HG02678 (cell line): ENCODE data around the gene ARPC5L.
"Not testable (repeated sequence)": the region's sequence is repeated elsewhere in the genome, so short reads cannot be mapped to it uniquely, and the experiment has no call there.

ENCODE experiments used
- ATAC-seq: cut with Tn5 transposase; IDR thresholded peaks from one replicate; pipeline ENCODE4 v1.9.1; 2021; ENCODE audit warnings: mild to moderate bottlenecking, moderate library complexity; ENCODE audit not compliant: unreplicated experiment

The ARPC5L gene

GRCh38 chr9:124861342-124862229 is at the start of gene ARPC5L, which contains the start of gene RPL35:
Gene ARPC5L, plus strand, starts transcription at chr9:124862130. Its CDS starts 7,161 bp downstream, at chr9:124869291.
Gene RPL35, minus strand, starts transcription at chr9:124861957. Its CDS starts 45 bp downstream, at chr9:124861912.
- ATAC-seq, result peak; percentile 94

- no peak for ATAC-seq
Measured at GRCh38 chr9:124812441-124812876, 49.5 kb upstream of the ARPC5L start.

- no peak for ATAC-seq
Measured at GRCh38 chr9:124813041-124813440, 48.9 kb upstream of the ARPC5L start.

DNA sequence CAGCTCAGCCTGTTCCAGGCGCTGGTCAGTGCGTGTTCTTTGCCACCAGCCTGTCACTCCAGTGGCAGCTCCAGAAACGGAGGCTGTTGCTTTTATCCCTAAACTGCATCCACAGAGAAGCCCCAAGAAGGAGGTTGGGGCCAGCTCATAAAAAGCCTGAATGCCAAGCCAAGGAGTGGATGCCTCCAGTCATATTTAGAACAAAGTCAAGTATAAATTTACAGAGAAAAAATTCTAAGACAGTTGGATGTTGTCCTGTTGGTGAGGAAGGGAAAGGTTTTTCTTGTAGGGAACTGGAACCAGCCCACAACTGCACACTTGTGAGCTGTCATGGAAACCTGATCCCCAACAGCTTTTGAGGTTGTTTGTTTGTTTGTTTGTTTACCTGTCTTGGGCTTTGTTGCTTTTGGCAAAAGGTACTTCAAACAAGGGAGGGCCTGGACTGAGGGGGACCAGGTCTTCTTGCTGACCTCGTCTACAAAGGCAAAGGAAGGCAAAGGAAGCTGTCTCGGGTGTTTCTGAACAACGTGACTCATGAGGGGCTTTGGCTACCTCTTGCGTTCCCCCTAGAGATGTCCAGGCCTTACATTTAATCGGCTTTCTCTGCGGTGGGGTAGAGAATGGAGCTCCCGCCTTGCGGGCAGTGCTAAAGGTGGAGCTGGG is 48.3 kb upstream of the ARPC5L start:
- no peak for ATAC-seq

DNA sequence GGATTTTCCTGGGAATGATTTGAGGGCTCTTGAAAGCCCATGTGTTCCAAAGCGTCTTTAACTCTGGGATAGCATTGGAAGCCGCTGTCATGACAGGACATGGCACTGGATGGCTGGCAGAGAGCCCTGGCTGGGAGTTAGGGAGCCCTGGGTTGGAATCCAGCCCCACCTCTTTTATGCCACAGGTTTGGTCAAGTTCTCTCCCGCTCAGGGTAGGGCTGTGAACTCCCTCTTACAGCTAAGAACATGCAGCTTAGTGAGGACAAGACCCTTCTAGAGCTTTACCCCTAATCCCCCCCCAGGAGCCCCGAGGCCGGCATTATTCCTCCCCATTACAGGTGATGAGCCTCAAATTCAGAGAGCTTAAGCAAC is 47.8 kb upstream of the ARPC5L start:
- no peak for ATAC-seq

DNA sequence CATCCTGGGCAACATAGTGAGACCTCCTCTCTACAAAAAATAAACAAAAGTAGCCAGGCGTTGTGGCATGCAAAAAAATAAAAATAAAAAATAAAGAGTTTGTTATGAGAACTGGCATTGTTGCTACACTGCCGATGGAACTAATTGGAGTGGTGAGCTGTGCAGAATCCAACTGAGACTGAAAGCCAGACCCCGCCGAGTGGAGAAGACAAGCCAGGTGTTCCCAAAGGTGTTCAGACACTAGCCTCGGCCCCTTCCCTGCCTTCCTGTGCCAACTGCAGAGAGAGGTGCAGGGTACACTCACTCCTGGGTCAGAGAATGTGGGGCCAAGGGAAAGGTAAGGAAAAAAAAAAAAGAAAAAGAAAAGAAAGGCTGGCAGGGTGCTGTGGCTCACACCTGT is 46.3 kb upstream of the ARPC5L start:
- ATAC-seq, result no peak

- ATAC-seq, result no peak
Measured at GRCh38 chr9:124818431-124819281, 43.3 kb upstream of the ARPC5L start.

GRCh38 chr9:124820698-124821623 is 41.0 kb upstream of the ARPC5L start:
- ATAC-seq, result no peak

GRCh38 chr9:124828489-124829333 is 33.2 kb upstream of the ARPC5L start:
- no peak for ATAC-seq

- no peak for ATAC-seq
Measured at GRCh38 chr9:124829334-124829669, 32.6 kb upstream of the ARPC5L start.

DNA sequence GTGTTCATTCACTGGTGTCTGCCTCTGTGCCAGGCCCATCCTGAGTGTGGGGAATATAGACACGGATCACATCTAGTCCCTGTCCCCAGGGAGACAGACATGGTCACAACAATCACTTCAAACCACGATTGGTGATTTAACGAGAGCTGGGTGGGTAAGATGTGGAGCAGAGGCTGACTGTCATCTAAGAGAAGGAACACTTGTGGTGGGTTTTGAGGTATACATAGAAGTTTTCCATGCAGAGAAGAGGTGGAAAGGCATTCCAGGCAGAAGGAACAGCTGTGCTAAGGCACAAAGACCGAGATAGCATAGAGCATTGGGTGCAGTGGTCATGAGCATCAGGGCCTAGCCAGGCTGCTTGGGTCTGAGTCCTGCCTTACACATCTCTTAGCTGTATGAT is 31.3 kb upstream of the ARPC5L start:
- no peak for ATAC-seq

- ATAC-seq, result no peak
Measured at GRCh38 chr9:124831642-124832364, 30.1 kb upstream of the ARPC5L start.

DNA sequence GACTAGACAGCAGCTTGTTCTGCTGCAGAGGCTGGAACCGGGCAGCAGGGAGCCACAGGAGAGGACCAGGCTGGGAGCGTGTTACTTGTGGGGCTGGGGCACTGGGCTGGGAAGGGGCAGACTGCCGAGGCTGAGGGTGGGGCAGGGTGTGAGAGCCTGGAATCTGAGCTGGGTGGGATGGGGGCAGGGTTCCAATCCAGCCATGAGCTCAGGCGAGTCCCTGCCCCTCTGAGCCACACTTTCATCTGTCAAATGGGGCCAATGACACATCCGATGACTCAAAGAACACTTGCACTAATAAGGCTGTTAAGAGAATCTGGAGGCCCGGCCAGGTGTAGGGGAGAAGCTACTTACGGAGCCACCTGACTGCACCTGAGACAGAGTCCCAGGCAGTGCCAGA is 27.3 kb upstream of the ARPC5L start:
- no peak for ATAC-seq

GRCh38 chr9:124835026-124835557 is 26.8 kb upstream of the ARPC5L start:
- no peak for ATAC-seq

GRCh38 chr9:124838132-124838531 is 23.8 kb upstream of the ARPC5L start:
- ATAC-seq, result not testable (repeated sequence)

DNA sequence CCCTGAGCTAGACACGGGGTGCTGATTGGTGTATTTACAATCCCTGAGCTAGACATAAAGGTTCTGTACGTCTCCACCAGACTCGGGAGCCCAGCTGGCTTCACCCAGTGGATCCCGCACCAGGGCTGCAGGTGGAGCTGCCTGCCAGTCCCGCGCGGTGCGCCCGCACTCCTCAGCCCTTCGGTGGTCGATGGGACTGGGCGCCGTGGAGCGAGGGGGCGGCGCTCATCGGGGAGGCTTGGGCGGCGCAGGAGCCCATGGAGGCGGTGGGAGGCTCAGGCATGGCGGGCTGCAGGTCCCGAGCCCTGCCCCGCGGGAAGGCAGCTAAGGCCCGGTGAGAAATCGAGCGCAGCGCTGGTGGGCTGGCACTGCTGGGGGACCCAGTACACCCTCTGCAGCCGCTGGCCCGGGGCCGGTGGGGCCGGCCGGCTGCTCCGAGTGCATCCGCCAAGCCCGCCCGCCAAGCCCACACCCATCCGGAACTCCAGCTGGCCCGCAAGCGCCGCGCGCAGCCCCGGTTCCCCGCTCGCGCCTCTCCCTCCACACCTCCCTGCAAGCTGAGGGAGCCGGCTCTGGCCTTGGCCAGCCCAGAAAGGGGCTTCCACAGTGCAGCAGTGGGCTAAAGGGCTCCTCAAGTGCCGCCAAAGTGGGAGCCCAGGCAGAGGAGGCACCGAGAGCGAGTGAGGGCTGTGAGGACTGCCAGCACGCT is 23.2 kb upstream of the ARPC5L start:
- ATAC-seq, result not testable (repeated sequence)

- ATAC-seq, result no peak
Measured at GRCh38 chr9:124839612-124840299, 22.2 kb upstream of the ARPC5L start.
